ENCODE data around the gene KDM5B.
"Not testable (repeated sequence)": the region's sequence is repeated elsewhere in the genome, so short reads cannot be mapped to it uniquely, and the experiment has no call there.

Gene KDM5B

DNA sequence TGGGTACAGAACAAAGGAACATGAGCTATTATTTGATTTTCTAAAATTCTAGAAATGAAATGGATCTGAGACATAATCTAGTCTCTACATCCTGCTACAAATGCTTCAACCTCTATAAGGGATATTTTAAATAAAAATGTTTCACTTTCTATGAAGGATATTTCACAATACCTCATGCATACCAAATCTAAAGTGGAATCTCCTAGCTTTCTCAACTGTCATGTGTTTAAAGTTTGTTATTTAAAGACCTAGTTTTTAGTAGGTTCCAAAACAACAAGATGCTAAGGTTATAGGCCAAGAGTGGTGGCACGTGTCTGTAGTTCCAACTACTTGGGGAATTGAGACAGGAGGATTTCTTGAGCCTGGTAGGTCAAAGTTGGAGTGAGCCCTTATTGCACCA, 47.6 kb downstream of the KDM5B start:
- no peak for DNase-seq (ENCODE audit: low read depth)

DNA sequence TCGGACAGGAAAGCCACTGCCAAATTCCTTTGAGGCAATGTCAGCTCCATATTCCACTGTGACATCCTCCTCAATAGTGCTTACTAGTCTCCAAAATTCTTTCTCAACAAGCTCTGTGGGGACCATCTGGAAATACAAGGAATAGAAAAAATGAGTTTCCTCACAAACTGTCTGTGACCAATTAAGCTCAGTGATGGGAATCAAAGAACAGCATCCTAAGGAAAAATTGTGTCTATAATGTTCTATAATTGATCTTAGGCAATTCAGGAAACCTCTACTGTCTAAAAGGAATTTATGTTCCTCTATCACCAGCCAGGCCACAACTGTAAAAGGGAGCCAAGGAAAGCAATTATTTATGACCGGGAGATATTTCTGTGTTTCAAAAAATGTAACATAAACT, 51.8 kb downstream of the KDM5B start:
- no peak for DNase-seq (ENCODE audit: low read depth)
- TF ChIP-seq, protein P1, sequence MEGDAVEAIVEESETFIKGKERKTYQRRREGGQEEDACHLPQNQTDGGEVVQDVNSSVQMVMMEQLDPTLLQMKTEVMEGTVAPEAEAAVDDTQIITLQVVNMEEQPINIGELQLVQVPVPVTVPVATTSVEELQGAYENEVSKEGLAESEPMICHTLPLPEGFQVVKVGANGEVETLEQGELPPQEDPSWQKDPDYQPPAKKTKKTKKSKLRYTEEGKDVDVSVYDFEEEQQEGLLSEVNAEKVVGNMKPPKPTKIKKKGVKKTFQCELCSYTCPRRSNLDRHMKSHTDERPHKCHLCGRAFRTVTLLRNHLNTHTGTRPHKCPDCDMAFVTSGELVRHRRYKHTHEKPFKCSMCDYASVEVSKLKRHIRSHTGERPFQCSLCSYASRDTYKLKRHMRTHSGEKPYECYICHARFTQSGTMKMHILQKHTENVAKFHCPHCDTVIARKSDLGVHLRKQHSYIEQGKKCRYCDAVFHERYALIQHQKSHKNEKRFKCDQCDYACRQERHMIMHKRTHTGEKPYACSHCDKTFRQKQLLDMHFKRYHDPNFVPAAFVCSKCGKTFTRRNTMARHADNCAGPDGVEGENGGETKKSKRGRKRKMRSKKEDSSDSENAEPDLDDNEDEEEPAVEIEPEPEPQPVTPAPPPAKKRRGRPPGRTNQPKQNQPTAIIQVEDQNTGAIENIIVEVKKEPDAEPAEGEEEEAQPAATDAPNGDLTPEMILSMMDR (IDR thresholded peaks at IDR 0.05; ENCODE audit: control insufficient read depth, extremely low read depth, insufficient read depth) = no peak
- H3K4me3 ChIP-seq (ENCODE audit: low read depth, low read length) = no peak overlapping the region

More for the DNA sequence above, 47.6 kb downstream of the KDM5B start:
- no peak overlapping the region for H3K4me3 ChIP-seq (ENCODE audit: low read depth, low read length)
- TF ChIP-seq, protein P1 (IDR thresholded peaks at IDR 0.05; ENCODE audit: control insufficient read depth, extremely low read depth, insufficient read depth) = no peak

- TF ChIP-seq, protein P1 (IDR thresholded peaks at IDR 0.05; ENCODE audit: control insufficient read depth, extremely low read depth, insufficient read depth) = no peak
- H3K4me3 ChIP-seq (ENCODE audit: low read depth, low read length) = no peak overlapping the region
- DNase-seq (ENCODE audit: low read depth) = no peak
Measured at GRCh38 chr1:202754293-202754692, 53.9 kb downstream of the KDM5B start.

GRCh38 chr1:202752774-202753173, 55.4 kb downstream of the KDM5B start:
- DNase-seq (ENCODE audit: low read depth) = no peak
- no peak overlapping the region for H3K4me3 ChIP-seq (ENCODE audit: low read depth, low read length)
- TF ChIP-seq, protein P1 (IDR thresholded peaks at IDR 0.05; ENCODE audit: control insufficient read depth, extremely low read depth, insufficient read depth) = no peak

DNA sequence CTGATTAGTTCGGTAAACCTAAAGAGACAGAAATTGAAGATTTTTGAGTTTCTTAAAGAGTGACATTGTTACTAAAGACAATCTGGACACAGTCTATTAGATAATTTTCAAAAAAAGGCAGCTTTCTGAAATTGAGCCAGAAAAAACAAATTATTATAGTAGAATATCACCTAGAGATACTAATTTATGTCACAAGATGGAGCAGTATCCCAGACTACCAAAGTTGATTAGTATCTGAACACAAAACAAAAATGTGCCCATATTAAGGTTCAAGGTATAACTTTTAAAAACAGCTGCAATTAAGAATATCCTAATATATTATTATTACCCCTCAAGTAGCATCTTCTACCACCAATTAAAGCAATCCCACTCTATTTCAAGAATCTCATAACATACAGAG, 57.5 kb downstream of the KDM5B start:
- no peak overlapping the region for H3K4me3 ChIP-seq (ENCODE audit: low read depth, low read length)
- no peak for DNase-seq (ENCODE audit: low read depth)
- TF ChIP-seq, protein P1 (IDR thresholded peaks at IDR 0.05; ENCODE audit: control insufficient read depth, extremely low read depth, insufficient read depth) = peak; percentile 9; the same call in 1 of the 2 replicates

- no peak overlapping the region for H3K4me3 ChIP-seq (ENCODE audit: low read depth, low read length)
- no peak for DNase-seq (ENCODE audit: low read depth)
- TF ChIP-seq, protein P1 (IDR thresholded peaks at IDR 0.05; ENCODE audit: control insufficient read depth, extremely low read depth, insufficient read depth) = no peak
Measured at GRCh38 chr1:202750024-202750423, 58.2 kb downstream of the KDM5B start.

DNA sequence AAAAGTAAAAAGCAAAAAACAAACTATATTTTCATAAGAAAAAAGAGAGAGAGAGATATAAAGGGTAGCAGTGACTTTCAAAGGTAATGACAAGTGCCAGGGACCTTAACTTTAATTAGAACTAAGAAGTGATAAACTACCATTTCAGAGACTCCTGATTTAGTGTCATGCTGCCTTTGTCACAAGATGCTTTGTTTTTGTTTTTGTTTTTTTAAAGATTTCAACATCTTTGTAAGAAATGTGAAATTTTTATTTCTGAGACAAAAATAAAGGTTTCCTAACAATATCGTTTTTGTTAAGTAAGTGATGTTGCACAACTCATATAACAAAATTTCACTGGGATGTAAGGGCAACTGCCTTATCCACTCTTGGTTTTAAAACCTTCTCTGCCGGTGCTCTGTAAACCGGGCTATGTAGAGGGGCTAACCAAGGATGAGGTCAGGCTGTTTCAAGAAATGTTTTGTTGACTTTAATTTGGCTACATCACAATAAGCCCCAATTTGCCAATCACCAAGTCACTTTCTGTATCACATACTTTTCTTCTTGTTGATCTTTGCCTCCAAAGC, 62.8 kb downstream of the KDM5B start:
- H3K4me3 ChIP-seq (ENCODE audit: low read depth, low read length) = no peak overlapping the region
- TF ChIP-seq, protein P1 (IDR thresholded peaks at IDR 0.05; ENCODE audit: control insufficient read depth, extremely low read depth, insufficient read depth) = no peak
- no peak for DNase-seq (ENCODE audit: low read depth)

- not testable (repeated sequence) for H3K4me3 ChIP-seq (ENCODE audit: low read depth, low read length); DNase-seq (ENCODE audit: low read depth)
Measured at GRCh38 chr1:202744770-202745169, 63.5 kb downstream of the KDM5B start.

Data from LNCaP clone FGC (cell line).